Smooth muscle cell (in vitro differentiated cells): ENCODE results near the gene XPNPEP1. TPM values are rescaled to one million over a fixed set of nuclear protein-coding genes. Genes with fewer than 3 reads are reported as not detected.

Source experiments
- DNase-seq: peaks from one replicate; lab custom pipeline; 2025; ENCODE audit not compliant: unreplicated experiment; lab: John Stamatoyannopoulos, UW
- H2AFZ ChIP-seq: fragments of 200-600 bp; sonication (generic); 2 replicates; pipeline ENCODE4 v1.6.0; 2016; ENCODE audit warnings: antibody characterized with exemption, low read depth, mild to moderate bottlenecking
- H3F3A ChIP-seq: fragments of 200-600 bp; sonication (generic); 2 replicates; pipeline ENCODE4 v1.6.0; 2017; ENCODE audit warnings: antibody characterized with exemption, low read depth
- H3K27ac ChIP-seq: fragments of 200-600 bp; sonication (generic); 2 replicates; pipeline ENCODE4 v1.5.1; 2016; ENCODE audit warnings: low read depth, mild to moderate bottlenecking
- H3K27me3 ChIP-seq: fragments of 200-600 bp; sonication (generic); 2 replicates; pipeline ENCODE4 v1.6.1; 2016; ENCODE audit warnings: low read depth, mild to moderate bottlenecking
- H3K36me3 ChIP-seq: fragments of 200-600 bp; sonication (generic); 2 replicates; pipeline ENCODE4 v1.5.1; 2016; ENCODE audit warnings: low read depth
- H3K4me1 ChIP-seq: fragments of 200-600 bp; sonication (generic); 2 replicates; pipeline ENCODE4 v1.5.1; 2016; ENCODE audit warnings: low read depth
- H3K4me2 ChIP-seq: fragments of 200-600 bp; sonication (generic); 2 replicates; pipeline ENCODE4 v1.6.0; 2016; ENCODE audit warnings: mild to moderate bottlenecking
- H3K4me3 ChIP-seq: fragments of 200-600 bp; sonication (generic); 2 replicates; pipeline ENCODE4 v1.5.1; 2016; ENCODE audit warnings: mild to moderate bottlenecking
- H3K79me2 ChIP-seq: fragments of 200-600 bp; sonication (generic); 2 replicates; pipeline ENCODE4 v1.6.0; 2016; ENCODE audit warnings: low read depth, mild to moderate bottlenecking
- H3K9ac ChIP-seq: fragments of 200-600 bp; sonication (generic); 2 replicates; pipeline ENCODE4 v1.6.0; 2016; ENCODE audit warnings: low read depth
- H3K9me3 ChIP-seq: fragments of 200-600 bp; sonication (generic); replicated peaks from 2 replicates; pipeline ENCODE4 v1.5.1; 2016; ENCODE audit warnings: low read depth
- H4K20me1 ChIP-seq: fragments of 200-600 bp; sonication (generic); 2 replicates; pipeline ENCODE4 v1.6.0; 2016; ENCODE audit warnings: low read depth
- WGBS: methylation state at CpG from one replicate; pipeline ENCODE4 v1.1.7; 2016; ENCODE audit warnings: low lambda C conversion rate; 5-methylcytosine and 5-hydroxymethylcytosine counted together
- polyA plus RNA-seq: library from polyadenylated mRNA; unstranded; fragments of >200 nt; fragmentation: Nextera tagmentation; extraction: Ambion mirVana; gene quantifications from 2 replicates; pipeline ENCODE4 v1.2.1, GENCODE V29; 2016
- total RNA-seq: library from RNA; depleted of rRNA; stranded (reverse); fragments of >200 nt; gene quantifications from 2 replicates; pipeline ENCODE4 v1.2.3, GENCODE V29; 2014
- TF ChIP-seq, protein P1 (sequence below): fragments of 200-600 bp; sonication (generic); IDR thresholded peaks from 2 replicates; pipeline ENCODE4 v1.5.1; 2017; ENCODE audit warnings: borderline replicate concordance, mild to moderate bottlenecking, antibody characterized with exemption; ENCODE audit not compliant: insufficient read depth, poor library complexity, severe bottlenecking

The XPNPEP1 gene
- total and polyA plus RNA-seq, 2 experiments from 2014 or later, result 63.0 to 147 TPM

GRCh38 chr10:109891105-109891504 lies 32.2 kb downstream of the XPNPEP1 start:
- Histone ChIP-seq H3K9ac (no peak overlapping the region), H3K27me3 (no peaks in the 10 kb centered on the region), H2AFZ (no peak overlapping the region), H3K27ac (peak overlapping the region; percentile 82), H3K9me3 (no peaks in the 10 kb centered on the region), H3K4me1 (peaks cover 44% of the 10 kb centered on the region), H3K4me2 (no peak overlapping the region), H3K4me3 (no peak overlapping the region), H4K20me1 (peaks cover 5% of the 10 kb centered on the region), H3K36me3 (no peaks in the 10 kb centered on the region), H3K79me2 (peaks cover 7% of the 10 kb centered on the region), H3F3A (peaks cover 7% of the 10 kb centered on the region)
- TF ChIP-seq, protein P1, sequence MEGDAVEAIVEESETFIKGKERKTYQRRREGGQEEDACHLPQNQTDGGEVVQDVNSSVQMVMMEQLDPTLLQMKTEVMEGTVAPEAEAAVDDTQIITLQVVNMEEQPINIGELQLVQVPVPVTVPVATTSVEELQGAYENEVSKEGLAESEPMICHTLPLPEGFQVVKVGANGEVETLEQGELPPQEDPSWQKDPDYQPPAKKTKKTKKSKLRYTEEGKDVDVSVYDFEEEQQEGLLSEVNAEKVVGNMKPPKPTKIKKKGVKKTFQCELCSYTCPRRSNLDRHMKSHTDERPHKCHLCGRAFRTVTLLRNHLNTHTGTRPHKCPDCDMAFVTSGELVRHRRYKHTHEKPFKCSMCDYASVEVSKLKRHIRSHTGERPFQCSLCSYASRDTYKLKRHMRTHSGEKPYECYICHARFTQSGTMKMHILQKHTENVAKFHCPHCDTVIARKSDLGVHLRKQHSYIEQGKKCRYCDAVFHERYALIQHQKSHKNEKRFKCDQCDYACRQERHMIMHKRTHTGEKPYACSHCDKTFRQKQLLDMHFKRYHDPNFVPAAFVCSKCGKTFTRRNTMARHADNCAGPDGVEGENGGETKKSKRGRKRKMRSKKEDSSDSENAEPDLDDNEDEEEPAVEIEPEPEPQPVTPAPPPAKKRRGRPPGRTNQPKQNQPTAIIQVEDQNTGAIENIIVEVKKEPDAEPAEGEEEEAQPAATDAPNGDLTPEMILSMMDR, result no peak
- no peak for DNase-seq
- WGBS, result 97% methylated on average over 2 of the region's 2 CpGs

DNA sequence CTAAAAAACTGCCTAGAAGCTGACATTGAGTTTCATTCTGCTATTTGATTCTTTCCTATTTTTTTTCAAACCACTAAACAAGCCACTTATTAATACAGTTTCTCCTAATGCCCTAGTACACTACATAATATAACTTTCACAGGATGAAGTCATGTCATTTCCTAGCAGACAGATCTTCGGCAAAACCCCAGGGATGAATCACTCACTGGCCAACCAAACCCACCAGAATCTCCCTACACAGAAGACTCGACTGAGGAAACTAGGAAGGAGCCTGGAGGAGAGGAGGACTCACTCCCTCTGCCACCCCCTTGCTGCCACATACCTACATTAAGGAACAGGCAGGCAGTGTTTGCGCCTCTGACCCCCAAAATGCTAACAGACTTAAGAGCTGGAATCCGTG lies 33.4 kb downstream of the XPNPEP1 start:
- H3K27ac ChIP-seq, result peak overlapping the region; percentile 82
- TF ChIP-seq, protein P1, result no peak
- H3K4me1 ChIP-seq, result peaks cover 33% of the 10 kb centered on the region
- H3K36me3 ChIP-seq, result no peaks in the 10 kb centered on the region
- H3K4me3 ChIP-seq, result no peak overlapping the region
- WGBS, result 44% methylated on average over 4 of the region's 4 CpGs
- no peaks in the 10 kb centered on the region for H4K20me1 ChIP-seq
- no peaks in the 10 kb centered on the region for H3K27me3 ChIP-seq
- peak overlapping the region; percentile 7 for H3K9ac ChIP-seq
- no peaks in the 10 kb centered on the region for H3K9me3 ChIP-seq
- peaks cover 7% of the 10 kb centered on the region for H3K79me2 ChIP-seq
- H3F3A ChIP-seq, result peaks cover 2% of the 10 kb centered on the region
- DNase-seq, result no peak
- no peak overlapping the region for H2AFZ ChIP-seq
- peak overlapping the region; percentile 76 for H3K4me2 ChIP-seq

DNA sequence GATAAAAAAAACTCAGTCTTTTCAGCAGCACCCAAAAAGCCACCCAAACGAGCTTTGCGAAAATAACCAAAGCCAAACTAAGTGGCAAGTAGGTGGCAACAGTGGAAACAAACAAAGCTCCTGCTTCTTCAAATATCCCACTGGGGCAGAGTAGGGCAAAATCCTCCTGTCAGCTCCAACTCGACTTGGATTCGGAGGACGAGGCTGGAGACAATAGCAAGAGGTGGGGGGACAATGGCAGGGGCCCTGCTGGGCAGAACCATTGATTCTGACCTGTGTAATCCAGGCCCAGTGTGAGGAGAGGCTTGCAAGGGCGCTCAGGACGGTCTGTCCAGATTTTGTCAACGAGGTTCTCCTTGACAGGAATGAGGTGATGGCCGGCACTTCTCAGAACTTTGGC lies 35.5 kb downstream of the XPNPEP1 start:
- no peaks in the 10 kb centered on the region for H3K9me3 ChIP-seq
- no peaks in the 10 kb centered on the region for H3F3A ChIP-seq
- no peak overlapping the region for H3K4me3 ChIP-seq
- H3K36me3 ChIP-seq, result no peaks in the 10 kb centered on the region
- H3K27me3 ChIP-seq, result no peaks in the 10 kb centered on the region
- no peak overlapping the region for H3K9ac ChIP-seq
- H3K4me1 ChIP-seq, result peaks cover 21% of the 10 kb centered on the region
- WGBS, result 96% methylated on average over 9 of the region's 9 CpGs
- H3K79me2 ChIP-seq, result no peaks in the 10 kb centered on the region
- no peak for DNase-seq
- TF ChIP-seq, protein P1, result no peak
- H3K27ac ChIP-seq, result no peak overlapping the region
- H2AFZ ChIP-seq, result no peak overlapping the region
- H4K20me1 ChIP-seq, result no peaks in the 10 kb centered on the region
- H3K4me2 ChIP-seq, result no peak overlapping the region

DNA sequence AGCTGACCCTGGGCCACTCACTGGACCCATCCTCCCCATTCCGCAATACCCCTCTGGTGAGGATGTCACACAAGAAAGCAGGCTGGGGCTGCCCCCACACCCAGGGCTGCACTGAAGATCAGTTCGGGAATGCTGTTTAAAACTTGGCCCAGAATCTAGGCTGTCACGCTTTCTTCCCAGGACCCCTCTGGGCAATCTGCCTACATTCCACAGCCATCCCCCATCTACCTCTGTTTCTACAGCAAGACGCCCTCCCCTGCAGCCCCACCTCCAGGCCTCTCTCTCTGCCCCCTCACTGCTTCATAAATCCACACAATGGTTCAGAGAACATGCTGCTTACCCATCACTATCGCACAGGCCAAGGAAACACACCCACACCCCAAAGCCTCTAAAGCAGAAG lies 36.1 kb downstream of the XPNPEP1 start:
- TF ChIP-seq, protein P1, result no peak
- H3K9me3 ChIP-seq, result no peaks in the 10 kb centered on the region
- H3K4me3 ChIP-seq, result no peak overlapping the region
- DNase-seq, result no peak
- H3K36me3 ChIP-seq, result no peaks in the 10 kb centered on the region
- WGBS, result 64% methylated on average over 5 of the region's 5 CpGs
- peak overlapping the region; percentile 63 for H3K27ac ChIP-seq
- H3K4me1 ChIP-seq, result peaks cover 16% of the 10 kb centered on the region
- no peak overlapping the region for H2AFZ ChIP-seq
- no peak overlapping the region for H3K9ac ChIP-seq
- no peaks in the 10 kb centered on the region for H3K27me3 ChIP-seq
- no peaks in the 10 kb centered on the region for H4K20me1 ChIP-seq
- H3K4me2 ChIP-seq, result peak overlapping the region; percentile 12
- no peaks in the 10 kb centered on the region for H3F3A ChIP-seq
- no peaks in the 10 kb centered on the region for H3K79me2 ChIP-seq
